ENCODE results near the gene CACNA2D3.
A peak's percentile ranks its signal among the peaks of the same experiment; 100 is the strongest.

The CACNA2D3 gene

DNA sequence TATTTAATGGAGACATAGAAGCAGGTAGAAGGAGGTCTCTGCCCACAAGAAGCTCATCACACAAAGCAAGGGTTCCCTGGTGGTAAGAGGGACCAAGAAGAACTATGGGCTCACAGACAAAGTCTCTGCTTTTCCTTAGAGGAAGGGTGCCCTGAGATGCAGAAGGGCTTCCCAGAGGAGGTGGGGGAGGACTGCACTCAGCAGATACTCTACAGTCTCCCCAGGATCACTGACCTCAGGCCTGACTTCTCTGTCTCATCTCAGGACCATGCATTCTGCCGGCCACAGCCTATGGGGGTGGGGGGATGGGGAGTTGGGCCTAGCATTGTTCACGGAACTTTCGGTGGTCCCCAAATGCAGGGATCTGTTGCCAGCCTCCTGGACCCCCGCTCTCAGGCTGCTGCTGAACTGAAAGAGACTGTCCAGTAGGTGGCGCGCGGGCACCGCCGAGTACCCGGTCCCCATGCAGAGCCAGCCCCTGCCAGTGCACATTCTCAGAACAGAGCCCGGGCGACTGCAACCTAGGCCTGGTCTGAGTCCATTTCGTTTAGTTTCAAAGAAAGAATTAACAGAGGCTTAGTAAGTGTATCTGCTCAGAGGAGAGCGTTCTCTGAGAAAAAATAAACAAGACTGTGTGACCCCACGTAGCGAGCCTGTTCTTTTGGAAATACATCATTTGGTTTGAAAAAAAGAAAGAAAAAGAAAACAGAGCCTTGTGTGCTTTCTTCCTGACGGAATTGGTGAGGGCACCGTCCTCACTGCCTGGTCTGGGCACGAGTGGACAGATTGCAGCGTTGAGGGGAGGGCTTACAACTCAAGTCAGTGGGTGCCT, 731.4 kb downstream of the CACNA2D3 start:
- H3K56ac ChIP-seq (ENCODE audit: low read length): peak overlapping the region; percentile 58
- no peaks in the 10 kb centered on the region for H3K27me3 ChIP-seq (ENCODE audit: insufficient read depth, low read length, poor library complexity)
- no peak overlapping the region for H3K4me2 ChIP-seq (ENCODE audit: low read length)
- no peak overlapping the region for H3K4me3 ChIP-seq (ENCODE audit: low read length)
- no peak overlapping the region for H4K5ac ChIP-seq (ENCODE audit: low read length)
- no peak overlapping the region for H3K23ac ChIP-seq (ENCODE audit: low read length)
- no peak overlapping the region for H2BK5ac ChIP-seq (ENCODE audit: low read length)
- H3K4ac ChIP-seq (ENCODE audit: low read depth, low read length): no peak overlapping the region
- no CpG with 5 or more reads among the region's 20 CpGs for WGBS (ENCODE audit: extremely low coverage, insufficient coverage, low lambda C conversion rate)
- DNase-seq: peak; percentile 67
- peaks cover 2% of the 10 kb centered on the region for H3K4me1 ChIP-seq (ENCODE audit: control insufficient read depth, low read depth, low read length)
- no peak overlapping the region for H3K27ac ChIP-seq (ENCODE audit: low read depth, low read length)
- H3K18ac ChIP-seq (ENCODE audit: low read length): no peak overlapping the region
- no peak overlapping the region for H2BK120ac ChIP-seq (ENCODE audit: low read depth, low read length)
- no peaks in the 10 kb centered on the region for H3K79me1 ChIP-seq (ENCODE audit: low read length)
- H2BK15ac ChIP-seq (replicated peaks; ENCODE audit: low read depth): no peak overlapping the region
- no peaks in the 10 kb centered on the region for H3K79me2 ChIP-seq (ENCODE audit: control insufficient read depth, insufficient read depth, low read length)
- no peaks in the 10 kb centered on the region for H3K36me3 ChIP-seq (ENCODE audit: control insufficient read depth, insufficient read depth, low read length)
- no peak overlapping the region for H4K8ac ChIP-seq (ENCODE audit: low read depth, low read length)
- peak overlapping the region; percentile 26 for H3K9ac ChIP-seq (ENCODE audit: low read length)
- no peak overlapping the region for H2AK5ac ChIP-seq (ENCODE audit: low read length)

DNA sequence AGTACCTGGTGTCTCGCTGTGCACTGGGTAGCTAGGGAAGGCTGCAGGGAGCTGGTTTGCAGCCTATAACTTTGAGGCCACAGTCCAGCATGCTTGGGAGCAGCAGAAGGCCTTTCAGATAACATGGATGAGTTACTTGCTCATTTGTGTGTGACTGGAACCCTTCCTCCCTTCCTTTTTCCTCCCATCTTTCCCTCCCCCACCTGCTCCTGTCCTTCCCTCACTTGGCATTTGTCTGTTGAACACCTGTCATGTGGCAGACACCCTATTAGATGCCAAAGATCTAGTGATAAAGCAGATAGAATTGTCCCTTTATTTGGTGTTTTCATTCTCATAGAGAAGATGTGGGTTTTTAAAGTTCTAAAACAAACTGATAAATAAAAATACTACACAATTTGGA, 733.9 kb downstream of the CACNA2D3 start:
- H3K4me3 ChIP-seq (ENCODE audit: low read length): no peak overlapping the region
- no peaks in the 10 kb centered on the region for H3K79me1 ChIP-seq (ENCODE audit: low read length)
- no peak overlapping the region for H3K4me2 ChIP-seq (ENCODE audit: low read length)
- H3K79me2 ChIP-seq (ENCODE audit: control insufficient read depth, insufficient read depth, low read length): no peaks in the 10 kb centered on the region
- no peak for DNase-seq
- no peak overlapping the region for H2BK5ac ChIP-seq (ENCODE audit: low read length)
- no peaks in the 10 kb centered on the region for H3K36me3 ChIP-seq (ENCODE audit: control insufficient read depth, insufficient read depth, low read length)
- no peak overlapping the region for H4K8ac ChIP-seq (ENCODE audit: low read depth, low read length)
- H3K27me3 ChIP-seq (ENCODE audit: insufficient read depth, low read length, poor library complexity): no peaks in the 10 kb centered on the region
- no peak overlapping the region for H2BK120ac ChIP-seq (ENCODE audit: low read depth, low read length)
- H3K27ac ChIP-seq (ENCODE audit: low read depth, low read length): no peak overlapping the region
- peaks cover 2% of the 10 kb centered on the region for H3K4me1 ChIP-seq (ENCODE audit: control insufficient read depth, low read depth, low read length)
- H3K18ac ChIP-seq (ENCODE audit: low read length): no peak overlapping the region
- H3K4ac ChIP-seq (ENCODE audit: low read depth, low read length): no peak overlapping the region
- H3K56ac ChIP-seq (ENCODE audit: low read length): no peak overlapping the region
- H3K9ac ChIP-seq (ENCODE audit: low read length): no peak overlapping the region
- no peak overlapping the region for H3K23ac ChIP-seq (ENCODE audit: low read length)
- WGBS (ENCODE audit: extremely low coverage, insufficient coverage, low lambda C conversion rate): no CpG with 5 or more reads among the region's 1 CpG
- H2BK15ac ChIP-seq (replicated peaks; ENCODE audit: low read depth): no peak overlapping the region
- H2AK5ac ChIP-seq (ENCODE audit: low read length): no peak overlapping the region
- no peak overlapping the region for H4K5ac ChIP-seq (ENCODE audit: low read length)

DNA sequence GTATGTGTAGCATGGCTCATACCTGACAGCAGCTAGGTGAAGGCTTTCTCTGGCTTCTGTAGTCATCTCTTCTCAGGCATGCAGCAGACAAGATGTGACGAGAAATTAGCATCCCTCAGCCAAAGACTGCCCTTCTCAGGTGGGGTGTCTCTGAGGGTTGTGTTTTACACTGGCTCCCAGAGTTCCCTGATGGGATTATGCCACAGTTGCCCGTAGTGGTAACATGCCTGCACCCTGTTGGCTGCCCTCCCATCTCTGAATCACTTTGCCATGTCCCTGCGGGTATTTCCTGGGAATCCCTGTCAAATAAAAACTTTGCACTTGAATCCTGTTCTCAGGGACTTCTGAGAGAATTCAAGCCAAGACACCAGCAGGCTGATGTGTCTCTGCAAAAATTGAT, 735.0 kb downstream of the CACNA2D3 start:
- H3K9ac ChIP-seq (ENCODE audit: low read length): no peak overlapping the region
- no peak overlapping the region for H2AK5ac ChIP-seq (ENCODE audit: low read length)
- no peaks in the 10 kb centered on the region for H3K27me3 ChIP-seq (ENCODE audit: insufficient read depth, low read length, poor library complexity)
- no peak overlapping the region for H3K23ac ChIP-seq (ENCODE audit: low read length)
- WGBS (ENCODE audit: extremely low coverage, insufficient coverage, low lambda C conversion rate): no CpG with 5 or more reads among the region's 3 CpGs
- H3K4me1 ChIP-seq (ENCODE audit: control insufficient read depth, low read depth, low read length): peaks cover 2% of the 10 kb centered on the region
- H2BK120ac ChIP-seq (ENCODE audit: low read depth, low read length): no peak overlapping the region
- no peak overlapping the region for H4K5ac ChIP-seq (ENCODE audit: low read length)
- no peak overlapping the region for H4K8ac ChIP-seq (ENCODE audit: low read depth, low read length)
- DNase-seq: no peak
- no peak overlapping the region for H3K56ac ChIP-seq (ENCODE audit: low read length)
- H3K4me2 ChIP-seq (ENCODE audit: low read length): no peak overlapping the region
- no peak overlapping the region for H3K4me3 ChIP-seq (ENCODE audit: low read length)
- H2BK5ac ChIP-seq (ENCODE audit: low read length): no peak overlapping the region
- no peaks in the 10 kb centered on the region for H3K79me1 ChIP-seq (ENCODE audit: low read length)
- H2BK15ac ChIP-seq (replicated peaks; ENCODE audit: low read depth): no peak overlapping the region
- no peaks in the 10 kb centered on the region for H3K36me3 ChIP-seq (ENCODE audit: control insufficient read depth, insufficient read depth, low read length)
- H3K4ac ChIP-seq (ENCODE audit: low read depth, low read length): no peak overlapping the region
- no peaks in the 10 kb centered on the region for H3K79me2 ChIP-seq (ENCODE audit: control insufficient read depth, insufficient read depth, low read length)
- no peak overlapping the region for H3K27ac ChIP-seq (ENCODE audit: low read depth, low read length)
- no peak overlapping the region for H3K18ac ChIP-seq (ENCODE audit: low read length)

DNA sequence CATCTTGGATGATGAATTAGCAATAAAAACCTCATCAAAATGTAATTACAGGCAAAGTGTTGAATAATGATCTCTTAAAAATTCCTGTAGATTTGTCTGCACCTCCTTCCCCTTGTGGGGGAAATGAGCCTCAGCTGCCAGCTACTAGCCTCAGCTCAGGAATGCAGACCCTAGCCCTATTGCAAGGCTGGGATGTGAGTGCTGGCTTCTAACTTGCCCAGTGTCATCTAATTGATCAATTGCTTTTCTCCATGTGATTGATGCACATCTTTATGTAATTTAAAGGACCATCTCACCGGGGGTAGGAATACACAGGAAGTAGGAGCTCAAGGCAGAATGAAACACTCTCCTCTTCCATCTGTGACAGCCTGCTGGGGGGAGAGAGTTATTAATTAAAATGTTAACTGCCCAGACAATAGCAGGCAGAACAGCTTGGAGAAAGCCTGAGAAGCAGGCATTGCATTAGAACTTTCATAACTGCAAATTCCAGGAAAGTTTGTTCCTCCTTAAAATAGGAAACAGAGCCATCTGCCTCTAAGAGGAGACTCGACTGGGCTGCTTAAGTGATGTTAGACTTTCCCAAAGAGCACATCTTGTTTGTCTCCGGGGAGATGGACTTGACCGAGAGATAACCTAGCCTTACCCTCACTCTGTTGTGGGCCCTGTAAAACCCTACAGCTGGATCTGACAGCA, 735.9 kb downstream of the CACNA2D3 start:
- no peak for DNase-seq
- no peak overlapping the region for H3K18ac ChIP-seq (ENCODE audit: low read length)
- H3K4me2 ChIP-seq (ENCODE audit: low read length): no peak overlapping the region
- H3K23ac ChIP-seq (ENCODE audit: low read length): no peak overlapping the region
- H3K79me1 ChIP-seq (ENCODE audit: low read length): no peaks in the 10 kb centered on the region
- peaks cover 2% of the 10 kb centered on the region for H3K4me1 ChIP-seq (ENCODE audit: control insufficient read depth, low read depth, low read length)
- WGBS (ENCODE audit: extremely low coverage, insufficient coverage, low lambda C conversion rate): no CpG with 5 or more reads among the region's 4 CpGs
- no peak overlapping the region for H2BK15ac ChIP-seq (replicated peaks; ENCODE audit: low read depth)
- no peaks in the 10 kb centered on the region for H3K27me3 ChIP-seq (ENCODE audit: insufficient read depth, low read length, poor library complexity)
- H2BK5ac ChIP-seq (ENCODE audit: low read length): no peak overlapping the region
- no peaks in the 10 kb centered on the region for H3K79me2 ChIP-seq (ENCODE audit: control insufficient read depth, insufficient read depth, low read length)
- no peak overlapping the region for H4K8ac ChIP-seq (ENCODE audit: low read depth, low read length)
- H3K56ac ChIP-seq (ENCODE audit: low read length): no peak overlapping the region
- no peak overlapping the region for H2BK120ac ChIP-seq (ENCODE audit: low read depth, low read length)
- H3K4ac ChIP-seq (ENCODE audit: low read depth, low read length): no peak overlapping the region
- H3K27ac ChIP-seq (ENCODE audit: low read depth, low read length): no peak overlapping the region
- no peak overlapping the region for H4K5ac ChIP-seq (ENCODE audit: low read length)
- H2AK5ac ChIP-seq (ENCODE audit: low read length): no peak overlapping the region
- no peak overlapping the region for H3K9ac ChIP-seq (ENCODE audit: low read length)
- no peaks in the 10 kb centered on the region for H3K36me3 ChIP-seq (ENCODE audit: control insufficient read depth, insufficient read depth, low read length)
- H3K4me3 ChIP-seq (ENCODE audit: low read length): no peak overlapping the region

DNA sequence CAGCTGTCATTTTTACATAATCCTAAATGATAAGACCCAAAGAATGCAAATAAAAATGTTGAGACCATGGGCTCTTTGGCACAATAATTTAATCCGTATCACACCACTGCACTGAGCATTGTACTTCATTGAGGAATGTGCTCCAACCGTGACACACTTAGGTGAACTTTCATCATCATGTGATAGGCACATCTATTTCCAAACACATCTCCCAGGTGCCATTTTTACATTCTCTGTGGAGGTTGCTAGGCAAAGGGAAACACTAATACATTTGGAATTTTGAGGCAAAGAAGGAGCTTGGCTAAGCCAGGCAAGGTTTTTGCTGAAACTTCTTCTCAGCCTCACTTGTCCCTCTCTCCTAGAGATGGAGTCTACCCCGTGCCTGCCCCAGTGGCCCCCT, 736.8 kb downstream of the CACNA2D3 start:
- no peak overlapping the region for H2BK5ac ChIP-seq (ENCODE audit: low read length)
- H3K56ac ChIP-seq (ENCODE audit: low read length): no peak overlapping the region
- H2BK15ac ChIP-seq (replicated peaks; ENCODE audit: low read depth): no peak overlapping the region
- no CpG with 5 or more reads among the region's 3 CpGs for WGBS (ENCODE audit: extremely low coverage, insufficient coverage, low lambda C conversion rate)
- no peaks in the 10 kb centered on the region for H3K79me1 ChIP-seq (ENCODE audit: low read length)
- H3K9ac ChIP-seq (ENCODE audit: low read length): no peak overlapping the region
- DNase-seq: no peak
- peaks cover 2% of the 10 kb centered on the region for H3K4me1 ChIP-seq (ENCODE audit: control insufficient read depth, low read depth, low read length)
- H3K27ac ChIP-seq (ENCODE audit: low read depth, low read length): no peak overlapping the region
- H2BK120ac ChIP-seq (ENCODE audit: low read depth, low read length): no peak overlapping the region
- no peak overlapping the region for H3K18ac ChIP-seq (ENCODE audit: low read length)
- no peak overlapping the region for H3K23ac ChIP-seq (ENCODE audit: low read length)
- no peak overlapping the region for H3K4me2 ChIP-seq (ENCODE audit: low read length)
- no peak overlapping the region for H4K5ac ChIP-seq (ENCODE audit: low read length)
- no peaks in the 10 kb centered on the region for H3K27me3 ChIP-seq (ENCODE audit: insufficient read depth, low read length, poor library complexity)
- H3K4me3 ChIP-seq (ENCODE audit: low read length): no peak overlapping the region
- no peaks in the 10 kb centered on the region for H3K79me2 ChIP-seq (ENCODE audit: control insufficient read depth, insufficient read depth, low read length)
- no peak overlapping the region for H4K8ac ChIP-seq (ENCODE audit: low read depth, low read length)
- H3K36me3 ChIP-seq (ENCODE audit: control insufficient read depth, insufficient read depth, low read length): no peaks in the 10 kb centered on the region
- H2AK5ac ChIP-seq (ENCODE audit: low read length): no peak overlapping the region
- no peak overlapping the region for H3K4ac ChIP-seq (ENCODE audit: low read depth, low read length)
